Activated CD4-positive, alpha-beta T cell treated with anti-CD3 and anti-CD28 coated beads, Interleukin-2, amount 10 ng/mL, durations not matched to agents 7 days and 5 days (primary cell): Measurements from ENCODE around the gene IMP3. TPM values are rescaled to one million over a fixed set of nuclear protein-coding genes. Genes with fewer than 3 reads are reported as not detected.
A peak's percentile ranks its signal among the peaks of the same experiment; 100 is the strongest.

Experiments used
- CTCF ChIA-PET: fragments of 350-600 bp; sonication (Branson Sonifier 250); formaldehyde crosslinking; loops from one replicate; lab custom pipeline; 2021; ENCODE audit warnings: antibody characterized with exemption; lab: Charles Lee
- POLR2A ChIA-PET: fragments of 350-600 bp; sonication (Branson Sonifier 250); formaldehyde crosslinking; loops from one replicate; lab custom pipeline; 2021; ENCODE audit warnings: antibody characterized with exemption; lab: Charles Lee
- DNase-seq: peaks from one replicate; pipeline ENCODE4 v3.0.0-alpha.2; 2020
- H3K27ac Mint-ChIP-seq: one replicate; pipeline ENCODE4 v1.8.0; 2021; ENCODE audit warnings: mild to moderate bottlenecking, moderate library complexity, mixed read lengths
- H3K27me3 Mint-ChIP-seq: one replicate; pipeline ENCODE4 v1.8.0; 2021; ENCODE audit warnings: mixed read lengths
- H3K36me3 Mint-ChIP-seq: one replicate; pipeline ENCODE4 v1.8.0; 2021; ENCODE audit warnings: low read depth, mixed read lengths
- H3K4me1 Mint-ChIP-seq: one replicate; pipeline ENCODE4 v1.8.0; 2021; ENCODE audit warnings: mixed read lengths
- H3K4me3 Mint-ChIP-seq: one replicate; pipeline ENCODE4 v1.8.0; 2021; ENCODE audit warnings: mild to moderate bottlenecking, moderate library complexity, mixed read lengths
- H3K9me3 Mint-ChIP-seq: one replicate; pipeline ENCODE4 v1.8.0; 2021; ENCODE audit warnings: mixed read lengths
- total RNA-seq, 2 experiments: library from RNA; stranded (reverse); gene quantifications; one replicate each; pipeline ENCODE4 v1.2.3, GENCODE V29; 2021

IMP3 gene
- total RNA-seq, 2 experiments from 2014 or later: 79.1 to 81.4 TPM

DNA sequence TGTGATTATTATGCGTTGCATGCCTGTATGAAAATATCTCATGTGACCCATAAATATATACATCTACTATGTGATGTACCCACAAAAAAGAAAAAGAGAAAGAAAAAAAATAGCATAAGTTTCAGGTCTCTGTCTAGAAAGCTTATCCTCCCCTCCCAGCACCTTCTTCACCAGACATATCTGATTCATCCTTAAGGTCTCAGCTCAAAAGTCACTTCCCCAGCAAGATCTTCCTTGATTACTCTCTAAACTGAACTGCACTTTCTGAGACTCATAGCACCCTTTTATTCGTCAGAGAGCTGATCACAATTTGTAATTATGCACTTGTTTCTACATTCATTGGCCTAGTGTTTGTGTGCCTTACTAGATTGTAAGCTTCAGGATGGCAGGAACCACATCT, 49.8 kb downstream of the IMP3 start:
- peaks cover 4% of the 10 kb centered on the region for H3K9me3 Mint-ChIP-seq
- no peak for DNase-seq
- no peaks in the 10 kb centered on the region for H3K27me3 Mint-ChIP-seq
- H3K4me3 Mint-ChIP-seq: no peak overlapping the region
- peaks cover 30% of the 10 kb centered on the region for H3K36me3 Mint-ChIP-seq
- H3K27ac Mint-ChIP-seq: peak overlapping the region; percentile 3
- ChIA-PET CTCF (interaction anchor here (1.0 to 1.5 kb wide), 3 partner anchors 11 to 50 kb away, joined by 3 to 4 read pairs (median 3); partner anchors contain the start of genes IMP3 and PTPN9), POLR2A (interaction anchor here (0.7 to 1.0 kb wide), 2 partner anchors 8 to 11 kb away, joined by 3 to 4 read pairs; partner anchors contain the start of gene PTPN9)
- H3K4me1 Mint-ChIP-seq: peaks cover 19% of the 10 kb centered on the region

Other genes with a start within 250 kb of the IMP3 start
- gene SIN3A, start 188.5 kb downstream of the IMP3 start, total RNA-seq: 100 to 1,000 TPM; 106 to 115 TPM
- 10 to 100 TPM; 37.0 to 37.4 TPM for gene PTPN9, start 60.9 kb downstream of the IMP3 start, total RNA-seq
- 10 to 100 TPM; 41.9 to 44.1 TPM for gene SNUPN, start 14.5 kb downstream of the IMP3 start, total RNA-seq
- gene SNX33, start 7.7 kb upstream of the IMP3 start, total RNA-seq: under 1 TPM; 0.60 to 0.79 TPM
- gene CSPG4, start 72.6 kb upstream of the IMP3 start, total RNA-seq: not detected
- 10 to 100 TPM; 35.6 to 40.3 TPM for gene UBE2Q2, start 203.2 kb upstream of the IMP3 start, total RNA-seq